Measurements from ENCODE around the gene PSEN2.

Gene PSEN2

GRCh38 chr1:226889616-226890330 lies 19.4 kb downstream of the PSEN2 start:
- Histone ChIP-seq H2AFZ (ENCODE audit: low read depth, low read length) (no peak overlapping the region), H3K27ac (ENCODE audit: low read length) (no peak overlapping the region), H3K9me3 (ENCODE audit: insufficient read depth, low read length) (no peaks in the 10 kb centered on the region), H3K4me1 (ENCODE audit: low read length) (peaks cover 4% of the 10 kb centered on the region; the same call in 1 of the 2 replicates), H3K4me2 (ENCODE audit: low read length) (no peak overlapping the region), H3K9ac (ENCODE audit: low read length) (no peak overlapping the region), H3K36me3 (replicated peaks; ENCODE audit: low read depth, low read length) (no peaks in the 10 kb centered on the region), H3K27me3 (ENCODE audit: low read depth, low read length) (no peaks in the 10 kb centered on the region), H4K20me1 (ENCODE audit: insufficient read depth, low read length) (no peaks in the 10 kb centered on the region), H3K79me2 (ENCODE audit: low read length) (no peaks in the 10 kb centered on the region), H3K4me3 (ENCODE audit: low read length) (no peak overlapping the region)
- TF ChIP-seq EZH2phosphoT487 (IDR thresholded peaks at IDR 0.05; ENCODE audit: low read depth): no peak
- TF ChIP-seq CTCF (IDR thresholded peaks at IDR 0.05; ENCODE audit: low read depth, low read length): no peak

DNA sequence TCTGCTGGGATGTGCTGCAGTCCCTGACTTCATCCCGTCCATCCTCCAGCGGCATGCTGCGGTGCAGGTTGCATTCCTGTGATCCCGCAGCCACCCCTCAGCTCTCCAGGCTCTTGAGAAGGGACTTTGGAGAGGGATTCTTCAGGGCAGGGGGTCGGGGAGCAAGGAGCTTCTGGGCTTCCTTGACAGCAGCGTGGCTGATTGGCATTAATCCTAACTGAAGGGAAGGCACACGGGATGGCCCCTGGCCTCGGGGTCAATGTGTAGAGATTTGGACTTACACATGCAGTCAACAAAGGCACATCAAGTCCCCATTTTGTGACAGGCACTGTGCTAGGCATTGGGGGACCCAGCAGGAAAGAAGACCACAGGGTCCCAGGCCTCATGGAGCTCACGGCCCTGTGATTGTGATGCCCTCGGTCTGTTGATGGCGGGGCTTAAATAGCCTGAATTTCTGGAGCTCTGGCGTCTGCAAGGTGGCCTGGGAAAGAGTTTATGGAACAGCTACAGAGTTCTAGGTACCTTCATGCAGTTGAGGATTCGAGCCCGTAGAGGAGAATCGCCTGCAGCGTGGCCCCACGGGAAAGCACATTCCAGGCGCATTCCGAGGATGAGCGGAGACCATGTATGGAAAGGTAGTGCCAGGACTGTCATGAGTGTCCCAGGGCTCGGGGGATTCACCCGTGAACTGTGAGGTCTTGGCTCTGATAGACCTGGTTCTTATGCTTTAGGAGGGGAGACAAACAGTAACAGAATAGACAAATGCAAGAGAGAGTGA lies 20.1 kb downstream of the PSEN2 start:
- Histone ChIP-seq H2AFZ (ENCODE audit: low read depth, low read length) (no peak overlapping the region), H3K4me2 (ENCODE audit: low read length) (no peak overlapping the region), H4K20me1 (ENCODE audit: insufficient read depth, low read length) (no peaks in the 10 kb centered on the region), H3K9me3 (ENCODE audit: insufficient read depth, low read length) (no peaks in the 10 kb centered on the region), H3K36me3 (replicated peaks; ENCODE audit: low read depth, low read length) (no peaks in the 10 kb centered on the region), H3K27me3 (ENCODE audit: low read depth, low read length) (no peaks in the 10 kb centered on the region), H3K4me3 (ENCODE audit: low read length) (no peak overlapping the region), H3K4me1 (ENCODE audit: low read length) (peaks cover 4% of the 10 kb centered on the region; the same call in 1 of the 2 replicates), H3K79me2 (ENCODE audit: low read length) (no peaks in the 10 kb centered on the region), H3K27ac (ENCODE audit: low read length) (no peak overlapping the region), H3K9ac (ENCODE audit: low read length) (no peak overlapping the region)
- no peak for TF ChIP-seq EZH2phosphoT487 (IDR thresholded peaks at IDR 0.05; ENCODE audit: low read depth)
- no peak for TF ChIP-seq CTCF (IDR thresholded peaks at IDR 0.05; ENCODE audit: low read depth, low read length)

DNA sequence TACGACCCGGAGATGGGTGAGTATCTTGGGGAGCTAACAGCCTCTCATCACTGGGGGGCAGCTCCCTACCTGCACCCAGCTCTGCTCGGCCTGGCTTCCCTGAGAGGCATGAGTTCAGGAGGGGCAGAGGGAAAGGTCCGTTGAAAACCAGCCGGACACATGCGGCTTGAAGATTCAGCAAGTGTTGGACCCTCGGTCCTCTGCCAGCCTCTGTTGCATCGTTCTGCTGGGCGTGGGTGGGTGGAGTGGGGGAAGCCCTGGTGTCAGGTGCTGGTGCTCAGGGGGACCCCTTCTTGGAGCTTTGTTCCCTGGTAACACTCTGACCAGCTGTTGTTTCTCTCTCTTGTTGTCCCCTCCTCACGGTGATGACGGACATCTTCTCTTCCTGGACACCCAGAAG lies 20.9 kb downstream of the PSEN2 start:
- Histone ChIP-seq H2AFZ (ENCODE audit: low read depth, low read length) (no peak overlapping the region), H3K4me3 (ENCODE audit: low read length) (no peak overlapping the region), H3K36me3 (replicated peaks; ENCODE audit: low read depth, low read length) (no peaks in the 10 kb centered on the region), H4K20me1 (ENCODE audit: insufficient read depth, low read length) (no peaks in the 10 kb centered on the region), H3K4me2 (ENCODE audit: low read length) (no peak overlapping the region), H3K79me2 (ENCODE audit: low read length) (no peaks in the 10 kb centered on the region), H3K27ac (ENCODE audit: low read length) (no peak overlapping the region), H3K27me3 (ENCODE audit: low read depth, low read length) (no peaks in the 10 kb centered on the region), H3K4me1 (ENCODE audit: low read length) (no peaks in the 10 kb centered on the region), H3K9ac (ENCODE audit: low read length) (no peak overlapping the region), H3K9me3 (ENCODE audit: insufficient read depth, low read length) (no peaks in the 10 kb centered on the region)
- TF ChIP-seq EZH2phosphoT487 (IDR thresholded peaks at IDR 0.05; ENCODE audit: low read depth) (no peak), CTCF (IDR thresholded peaks at IDR 0.05; ENCODE audit: low read depth, low read length) (no peak)

DNA sequence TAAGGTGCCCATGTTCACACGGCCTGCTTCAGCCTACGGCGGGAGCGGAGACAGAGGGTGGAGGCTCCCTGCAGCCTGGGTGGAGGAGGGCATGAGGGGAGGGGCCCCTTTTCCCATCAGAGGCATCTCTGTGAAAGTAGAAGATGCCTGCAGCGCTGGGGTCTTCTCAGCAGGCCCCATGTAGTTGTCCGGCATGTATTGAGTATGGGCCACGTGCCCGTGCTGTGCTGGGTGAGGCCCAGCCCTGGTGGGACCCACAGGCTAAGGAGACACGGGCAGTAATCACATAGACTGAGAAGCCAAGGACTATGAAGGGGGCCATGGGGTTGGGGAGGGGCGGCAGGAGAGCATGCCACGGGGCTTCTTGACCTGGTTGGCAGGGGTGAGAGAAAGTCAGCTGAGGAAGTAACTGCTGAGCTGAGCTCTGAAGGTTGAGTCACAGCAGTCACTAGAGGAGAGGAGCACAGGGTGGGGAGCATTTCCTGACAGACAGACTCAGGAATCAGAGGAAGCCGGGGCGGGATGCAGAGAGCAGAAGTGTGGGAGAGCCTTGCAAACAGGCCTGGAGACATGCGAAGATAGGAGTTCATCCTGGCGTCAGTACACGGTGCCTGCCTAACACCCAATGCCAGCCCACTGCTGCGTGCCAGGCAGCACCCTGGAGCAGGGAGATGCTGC lies 21.6 kb downstream of the PSEN2 start:
- H3K9ac ChIP-seq (ENCODE audit: low read length): no peak overlapping the region

More for the DNA sequence above, 21.6 kb downstream of the PSEN2 start:
- no peak overlapping the region for H3K27ac ChIP-seq (ENCODE audit: low read length)
- no peaks in the 10 kb centered on the region for H3K9me3 ChIP-seq (ENCODE audit: insufficient read depth, low read length)
- H3K4me2 ChIP-seq (ENCODE audit: low read length): no peak overlapping the region
- no peak for TF ChIP-seq EZH2phosphoT487 (IDR thresholded peaks at IDR 0.05; ENCODE audit: low read depth)
- TF ChIP-seq CTCF (IDR thresholded peaks at IDR 0.05; ENCODE audit: low read depth, low read length): no peak
- no peak overlapping the region for H2AFZ ChIP-seq (ENCODE audit: low read depth, low read length)
- no peaks in the 10 kb centered on the region for H3K36me3 ChIP-seq (replicated peaks; ENCODE audit: low read depth, low read length)
- no peaks in the 10 kb centered on the region for H3K27me3 ChIP-seq (ENCODE audit: low read depth, low read length)
- H3K4me1 ChIP-seq (ENCODE audit: low read length): no peaks in the 10 kb centered on the region
- H3K4me3 ChIP-seq (ENCODE audit: low read length): no peak overlapping the region
- no peaks in the 10 kb centered on the region for H3K79me2 ChIP-seq (ENCODE audit: low read length)
- no peaks in the 10 kb centered on the region for H4K20me1 ChIP-seq (ENCODE audit: insufficient read depth, low read length)
